Endothelial cell of umbilical vein (primary cell): ENCODE measurements around the gene KCNQ2. TPM values are rescaled to one million over a fixed set of nuclear protein-coding genes. Genes with fewer than 3 reads are reported as not detected.

Source experiments
- BruUV-seq: library from RNA; stranded (reverse); fragments of 400-500 nt; replicated peaks from 2 replicates; lab custom pipeline; 2021; lab: Mats Ljungman, UMichigan
- CTCF ChIA-PET: fragments of 300-600, 350-600 bp; sonication (Branson Sonifier 250); formaldehyde crosslinking; loops from one replicate; lab custom pipeline; 2021; ENCODE audit warnings: antibody characterized with exemption, inconsistent platforms; lab: Charles Lee
- POLR2A ChIA-PET: fragments of 300-600, 350-600 bp; sonication (Branson Sonifier 250); formaldehyde crosslinking; loops from one replicate; lab custom pipeline; 2021; ENCODE audit warnings: antibody characterized with exemption, inconsistent platforms; lab: Charles Lee
- DNase-seq: peaks from one replicate; pipeline ENCODE4 v3.0.0-alpha.2; 2011; ENCODE audit warnings: low read depth, low spot score
- FAIRE-seq: peaks from 2 replicates; lab custom pipeline; 2011; peaks lifted over from hg19 to GRCh38; lab: Jason Lieb, UNC
- H2AFZ ChIP-seq: 2 replicates; pipeline ENCODE4 v1.6.0; 2012; ENCODE audit warnings: low read depth, low read length, control low read depth, inconsistent platforms
- H3K27ac ChIP-seq: 2 replicates; pipeline ENCODE4 v1.5.1; 2011; ENCODE audit warnings: low read depth, mild to moderate bottlenecking, control low read depth, low read length, moderate library complexity; ENCODE audit not compliant: insufficient read depth
- H3K27me3 ChIP-seq, 2 experiments: 2 replicates each; pipeline versions ENCODE4 v1.6.0 to v1.6.1; 2011; ENCODE audit warnings: low read length in 2 of 2, mixed read lengths in 1 of 2; ENCODE audit not compliant: control insufficient read depth in 2 of 2, insufficient read depth in 2 of 2
- H3K36me3 ChIP-seq, 2 experiments: 2 replicates in 1 of 2; 3 replicates in 1 of 2; pipeline ENCODE4 v1.5.1; 2011; ENCODE audit warnings: low read length in 2 of 2, mild to moderate bottlenecking in 1 of 2, moderate library complexity in 1 of 2; ENCODE audit not compliant: control insufficient read depth in 2 of 2, insufficient read depth in 2 of 2; ENCODE audit errors: extremely low read depth in 1 of 2
- H3K4me1 ChIP-seq: 3 replicates; pipeline ENCODE4 v1.5.1; 2011; ENCODE audit warnings: mild to moderate bottlenecking, low read length; ENCODE audit not compliant: control insufficient read depth, insufficient read depth; ENCODE audit errors: extremely low read depth
- H3K4me2 ChIP-seq: 2 replicates; pipeline ENCODE4 v1.6.1; 2011; ENCODE audit warnings: low read length, control low read depth, mixed read lengths; ENCODE audit not compliant: insufficient read depth
- H3K4me3 ChIP-seq, 3 experiments: fragments of 200-600 bp in 1 of 3; sonication (generic), shearing (Covaris generic) in 1 of 3; replicated peaks in 1 of 3; 2 replicates each; pipeline ENCODE4 v1.5.1; 2011 to 2016; ENCODE audit warnings: control low read depth in 3 of 3, low read length in 3 of 3, mild to moderate bottlenecking in 2 of 3, inconsistent platforms in 1 of 3, low read depth in 1 of 3, moderate library complexity in 1 of 3; ENCODE audit not compliant: insufficient read depth in 1 of 3
- H3K79me2 ChIP-seq: 2 replicates; pipeline ENCODE4 v1.6.0; 2012; ENCODE audit warnings: low read length, inconsistent platforms; ENCODE audit not compliant: control insufficient read depth, insufficient read depth
- H3K9ac ChIP-seq: replicated peaks from 2 replicates; pipeline ENCODE3; 2011; ENCODE audit warnings: low read length, control low read depth; ENCODE audit not compliant: insufficient read depth; ENCODE audit errors: extremely low read depth
- H3K9me1 ChIP-seq: replicated peaks from 3 replicates; pipeline ENCODE4 v1.6.0; 2011; ENCODE audit warnings: mild to moderate bottlenecking, low read length; ENCODE audit not compliant: control insufficient read depth, insufficient read depth; ENCODE audit errors: extremely low read depth
- H3K9me3 ChIP-seq: replicated peaks from 2 replicates; pipeline ENCODE4 v1.5.1; 2012; ENCODE audit warnings: low read length, inconsistent platforms; ENCODE audit not compliant: control insufficient read depth, insufficient read depth
- H4K20me1 ChIP-seq: replicated peaks from 2 replicates; pipeline ENCODE3; 2011; ENCODE audit warnings: mild to moderate bottlenecking, low read length; ENCODE audit not compliant: control insufficient read depth, insufficient read depth; ENCODE audit errors: extremely low read depth
- CTCF ChIP-seq, 2 donors: IDR thresholded peaks; 1 replicate in 1 of 2; 2 replicates in 1 of 2; pipeline ENCODE4 v1.5.1; 2011; ENCODE audit warnings: low read length in 2 of 2, mild to moderate bottlenecking in 2 of 2, moderate library complexity in 2 of 2, control low read depth in 1 of 2, inconsistent platforms in 1 of 2, low read depth in 1 of 2; ENCODE audit not compliant: insufficient read depth in 1 of 2; ENCODE audit errors: extremely low read depth in 1 of 2
- EZH2 ChIP-seq: IDR thresholded peaks from 2 replicates; pipeline ENCODE4 v1.6.1; 2012; ENCODE audit warnings: borderline replicate concordance, low read depth, mild to moderate bottlenecking, moderate library complexity, low read length, inconsistent platforms; ENCODE audit not compliant: severe bottlenecking
- FOS ChIP-seq: IDR thresholded peaks from 2 replicates; pipeline ENCODE4 v1.6.1; 2011; ENCODE audit warnings: mild to moderate bottlenecking, low read length, moderate library complexity, borderline replicate concordance; ENCODE audit not compliant: insufficient read depth
- GATA2 ChIP-seq: IDR thresholded peaks from 2 replicates; pipeline ENCODE4 v1.7.0; 2011; ENCODE audit warnings: low read depth, mild to moderate bottlenecking, moderate library complexity, mixed read lengths, low read length; ENCODE audit not compliant: insufficient read length, insufficient read depth
- JUN ChIP-seq: IDR thresholded peaks from 2 replicates; pipeline ENCODE4 v1.6.1; 2011; ENCODE audit warnings: borderline replicate concordance, low read depth; ENCODE audit not compliant: insufficient read length, insufficient read depth
- MAX ChIP-seq: IDR thresholded peaks from 2 replicates; pipeline ENCODE4 v1.6.1; 2011; ENCODE audit not compliant: insufficient read depth, insufficient read length
- MYC ChIP-seq: IDR thresholded peaks from one replicate; pipeline ENCODE4 v1.6.1; 2011; ENCODE audit warnings: mild to moderate bottlenecking, low read depth, low read length
- POLR2A ChIP-seq: IDR thresholded peaks from 2 replicates; pipeline ENCODE4 v1.6.1; 2012; ENCODE audit warnings: low read depth, mild to moderate bottlenecking, control low read depth, low read length
- POLR2AphosphoS5 ChIP-seq: IDR thresholded peaks from 2 replicates; pipeline ENCODE4 v1.6.1; 2012; ENCODE audit warnings: low read depth, mild to moderate bottlenecking, control low read depth, low read length, moderate library complexity; ENCODE audit not compliant: insufficient read depth
- dilution Hi-C: fragments of 300-500 bp; cut with MboI; formaldehyde crosslinking; loops from one replicate; pipeline ENCODE4 v1.15.0; 2019; ENCODE audit warnings: low sequenced_read_pairs; ENCODE audit not compliant: extremely low pct_ligation_motif_present
- intact Hi-C: fragments of 100-400 bp; cut with micrococcal nuclease; formaldehyde crosslinking; loops from one replicate; pipeline ENCODE4 v1.10.0; 2022
- polyA plus RNA-seq, 4 experiments: library from polyadenylated mRNA; depleted of rRNA in 3 of 4; stranded (reverse) in 3 of 4; unstranded in 1 of 4; fragments of >200 nt; gene quantifications; 2 replicates each; pipeline versions ENCODE4 v1.2.1 to v1.2.3, GENCODE V29; 2011 to 2012; ENCODE audit warnings: missing spikeins in 1 of 4
- total RNA-seq: library from RNA; stranded (reverse); gene quantifications from 2 replicates; pipeline ENCODE4 v1.2.3, GENCODE V29; 2021

Gene KCNQ2
- total and polyA plus RNA-seq, 2 donors (not counting 3 experiments of a cell fraction or from before 2014, with no cell fraction given), result not detected

- dilution Hi-C loops (no loop called here), intact Hi-C loops (no loop called here)
- BruUV-seq, result no TSS peak
- POLR2A ChIA-PET, result interaction anchor here (0.6 kb wide), 1 partner anchor 45 kb away, joined by 3 read pairs; no protein-coding TSS in a partner anchor
- H3K36me3 ChIP-seq, result no peaks in the 10 kb centered on the region
- H3K4me2 ChIP-seq, result no peak overlapping the region
- H3K9ac ChIP-seq, result no peak overlapping the region
- no peak overlapping the region for H2AFZ ChIP-seq
- H3K4me3 ChIP-seq, result no peak overlapping the region
- H3K9me3 ChIP-seq, result no peaks in the 10 kb centered on the region
- TF ChIP-seq MAX (no peak), EZH2 (no peak), MYC (no peak), JUN (no peak), POLR2AphosphoS5 (no peak), CTCF (IDR thresholded peaks at IDR 0.05; ENCODE audit: extremely low read depth in 1 of 2, insufficient read depth in 1 of 2, low read depth in 1 of 2, low read length in 2 of 2) (no peak), POLR2A (no peak), GATA2 (no peak), FOS (no peak)
- no peaks in the 10 kb centered on the region for H3K79me2 ChIP-seq
- no peak overlapping the region for H3K27ac ChIP-seq
- H3K4me1 ChIP-seq, result no peaks in the 10 kb centered on the region
- no peaks in the 10 kb centered on the region for H3K27me3 ChIP-seq
- CTCF ChIA-PET, result interaction anchor here (1.1 to 2.7 kb wide), 2 partner anchors 33 to 231 kb away, joined by 3 to 9 read pairs; no protein-coding TSS in a partner anchor
- FAIRE-seq (no peak), DNase-seq (no peak)
- no peaks in the 10 kb centered on the region for H3K9me1 ChIP-seq
- no peaks in the 10 kb centered on the region for H4K20me1 ChIP-seq
These were observed 8.8 kb downstream of the KCNQ2 start for GRCh38 chr20:63463400-63464288.
